GM23338 (cell line): ENCODE measurements around the gene TMEM270. TPM values are rescaled to one million over a fixed set of nuclear protein-coding genes. Genes with fewer than 3 reads are reported as not detected.

Experiments
- ATAC-seq: fragments of 200-7000 bp; cut with Tn5 transposase; 3 replicates; pipeline ENCODE4 v1.9.1; 2020
- DNase-seq: peaks from one replicate; pipeline ENCODE4 v3.0.0-alpha.2; 2015; ENCODE audit warnings: low spot score
- H2AFZ ChIP-seq: fragments of 200-600 bp; sonication (generic); 2 replicates; pipeline ENCODE4 v1.8.0; 2016; ENCODE audit warnings: antibody characterized with exemption, mild to moderate bottlenecking, moderate library complexity
- H3F3A ChIP-seq: fragments of 200-600 bp; sonication (generic); replicated peaks from 2 replicates; pipeline ENCODE4 v1.8.0; 2017; ENCODE audit warnings: antibody characterized with exemption, mixed run types, low read depth
- H3K27ac ChIP-seq: fragments of 200-600 bp; sonication (generic); 2 replicates; pipeline ENCODE4 v1.6.1; 2016; ENCODE audit warnings: low read depth
- H3K27me3 ChIP-seq: fragments of 200-600 bp; sonication (generic); 2 replicates; pipeline ENCODE4 v1.8.0; 2016; ENCODE audit warnings: mild to moderate bottlenecking, mixed run types, moderate library complexity; ENCODE audit not compliant: insufficient read depth
- H3K36me3 ChIP-seq: fragments of 200-600 bp; sonication (generic); 2 replicates; pipeline ENCODE4 v1.8.0; 2016; ENCODE audit warnings: mild to moderate bottlenecking; ENCODE audit not compliant: insufficient read depth
- H3K4me1 ChIP-seq: fragments of 200-600 bp; sonication (generic); 2 replicates; pipeline ENCODE4 v1.8.0; 2016; ENCODE audit warnings: mild to moderate bottlenecking, moderate library complexity; ENCODE audit not compliant: insufficient read depth
- H3K4me2 ChIP-seq: fragments of 200-600 bp; sonication (generic); 2 replicates; pipeline ENCODE4 v1.7.1; 2017; ENCODE audit warnings: mixed run types
- H3K4me3 ChIP-seq: fragments of 200-600 bp; sonication (generic); 2 replicates; pipeline ENCODE4 v1.6.1; 2016; ENCODE audit warnings: mixed run types
- H3K79me2 ChIP-seq: fragments of 200-600 bp; sonication (generic); replicated peaks from 2 replicates; pipeline ENCODE4 v1.8.0; 2017; ENCODE audit warnings: mild to moderate bottlenecking; ENCODE audit not compliant: insufficient read depth
- H3K9me2 ChIP-seq: fragments of 200-600 bp; sonication (generic); 2 replicates; pipeline ENCODE4 v1.8.0; 2017; ENCODE audit not compliant: insufficient read depth
- H4K20me1 ChIP-seq: fragments of 200-600 bp; sonication (generic); replicated peaks from 2 replicates; pipeline ENCODE4 v1.8.0; 2017; ENCODE audit warnings: mild to moderate bottlenecking; ENCODE audit not compliant: insufficient read depth
- H3K27ac Mint-ChIP-seq: 2 replicates; pipeline ENCODE4 v1.8.0; 2020; ENCODE audit warnings: inconsistent platforms, mild to moderate bottlenecking, moderate library complexity, mixed read lengths
- H3K27me3 Mint-ChIP-seq: 3 replicates; pipeline ENCODE4 v1.8.0; 2022; ENCODE audit warnings: low read depth, mild to moderate bottlenecking, moderate library complexity, mixed read lengths, inconsistent platforms; ENCODE audit not compliant: insufficient read depth, poor library complexity
- H3K36me3 Mint-ChIP-seq: 3 replicates; pipeline ENCODE4 v1.8.0; 2021; ENCODE audit warnings: low read depth, mild to moderate bottlenecking, inconsistent platforms, moderate library complexity, mixed read lengths
- H3K4me1 Mint-ChIP-seq: 3 replicates; pipeline ENCODE4 v1.8.0; 2020; ENCODE audit warnings: mild to moderate bottlenecking, inconsistent platforms, mixed read lengths
- H3K4me3 Mint-ChIP-seq: 3 replicates; pipeline ENCODE4 v1.8.0; 2021; ENCODE audit warnings: moderate library complexity, mild to moderate bottlenecking, inconsistent platforms, mixed read lengths
- H3K9me3 Mint-ChIP-seq: 3 replicates; pipeline ENCODE4 v1.8.0; 2020; ENCODE audit warnings: moderate library complexity, mild to moderate bottlenecking, inconsistent platforms, mixed read lengths
- CREB1 ChIP-seq: fragments of 250-450 bp; sonication (Bioruptor Pico); IDR thresholded peaks from 2 replicates; pipeline ENCODE4 v1.5.0; 2020; ENCODE audit warnings: low read depth, mild to moderate bottlenecking, moderate library complexity
- EZH2 ChIP-seq: fragments of 200-600 bp; sonication (generic); IDR thresholded peaks from one replicate; pipeline ENCODE4 v1.8.0; 2017; ENCODE audit warnings: antibody characterized with exemption, mild to moderate bottlenecking, low read depth; ENCODE audit not compliant: unreplicated experiment
- EZH2phosphoT487 ChIP-seq: fragments of 200-600 bp; sonication (generic); IDR thresholded peaks from one replicate; pipeline ENCODE4 v1.8.1; 2018; ENCODE audit warnings: antibody characterized with exemption; ENCODE audit not compliant: unreplicated experiment
- JUNB ChIP-seq: IDR thresholded peaks from one replicate; pipeline ENCODE4 v1.6.1; 2016; ENCODE audit warnings: antibody characterized with exemption; ENCODE audit not compliant: unreplicated experiment
- polyA plus RNA-seq: library from polyadenylated mRNA; unstranded; fragments of >200 nt; fragmentation: Nextera tagmentation; extraction: Ambion mirVana; gene quantifications from 2 replicates; pipeline ENCODE4 v1.2.1, GENCODE V29; 2016
- total RNA-seq: library from RNA; depleted of rRNA; stranded (reverse); fragments of >200 nt; shearing (Covaris generic); gene quantifications from 2 replicates; pipeline ENCODE4 v1.2.3, GENCODE V29; 2014
- TF ChIP-seq, protein P1 (sequence below): IDR thresholded peaks from one replicate; pipeline ENCODE4 v1.6.1; 2018; ENCODE audit warnings: antibody characterized with exemption; ENCODE audit not compliant: unreplicated experiment
- TF ChIP-seq, protein P2 (sequence below): IDR thresholded peaks from 2 replicates; pipeline ENCODE4 v1.6.1; 2016; ENCODE audit warnings: antibody characterized with exemption
- TF ChIP-seq, protein P3 (sequence below), 2 experiments: fragments of 200-600 bp in 1 of 2; sonication (generic) in 1 of 2; conservative IDR thresholded peaks; 2 replicates each; pipeline versions ENCODE4 v1.5.1 to v1.6.1; 2016 to 2017; ENCODE audit warnings: antibody characterized with exemption in 2 of 2, low read depth in 2 of 2, mild to moderate bottlenecking in 2 of 2, moderate library complexity in 1 of 2

The TMEM270 gene
- total and polyA plus RNA-seq, 2 experiments from 2014 or later: not detected

DNA sequence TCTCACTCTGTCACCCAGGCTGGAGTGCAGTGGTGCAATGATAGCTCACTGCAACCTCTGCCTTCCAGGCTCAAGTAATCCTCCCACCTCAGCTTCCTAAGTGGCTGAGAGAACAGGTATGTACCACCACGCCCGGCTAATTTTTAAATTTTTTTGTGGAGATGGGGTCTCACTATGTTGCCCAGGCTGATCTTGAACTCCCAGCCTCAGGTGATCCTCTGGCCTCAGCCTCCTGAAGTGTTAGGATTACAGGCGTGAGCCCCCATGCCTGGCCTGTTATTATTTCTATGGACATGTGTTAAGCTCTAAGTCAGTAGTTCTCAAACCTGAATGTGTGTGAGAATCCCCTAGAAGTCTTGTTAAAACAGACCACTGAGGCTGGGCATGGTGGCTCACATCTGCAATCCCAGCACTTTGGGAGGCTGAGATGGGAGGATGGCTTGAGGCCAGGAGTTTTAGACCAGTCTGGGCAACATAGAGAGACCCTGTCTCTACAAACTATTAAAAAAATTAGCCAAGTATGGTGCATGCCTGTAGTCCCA, 24.5 kb downstream of the TMEM270 start (continued):
- TF ChIP-seq, protein P1, sequence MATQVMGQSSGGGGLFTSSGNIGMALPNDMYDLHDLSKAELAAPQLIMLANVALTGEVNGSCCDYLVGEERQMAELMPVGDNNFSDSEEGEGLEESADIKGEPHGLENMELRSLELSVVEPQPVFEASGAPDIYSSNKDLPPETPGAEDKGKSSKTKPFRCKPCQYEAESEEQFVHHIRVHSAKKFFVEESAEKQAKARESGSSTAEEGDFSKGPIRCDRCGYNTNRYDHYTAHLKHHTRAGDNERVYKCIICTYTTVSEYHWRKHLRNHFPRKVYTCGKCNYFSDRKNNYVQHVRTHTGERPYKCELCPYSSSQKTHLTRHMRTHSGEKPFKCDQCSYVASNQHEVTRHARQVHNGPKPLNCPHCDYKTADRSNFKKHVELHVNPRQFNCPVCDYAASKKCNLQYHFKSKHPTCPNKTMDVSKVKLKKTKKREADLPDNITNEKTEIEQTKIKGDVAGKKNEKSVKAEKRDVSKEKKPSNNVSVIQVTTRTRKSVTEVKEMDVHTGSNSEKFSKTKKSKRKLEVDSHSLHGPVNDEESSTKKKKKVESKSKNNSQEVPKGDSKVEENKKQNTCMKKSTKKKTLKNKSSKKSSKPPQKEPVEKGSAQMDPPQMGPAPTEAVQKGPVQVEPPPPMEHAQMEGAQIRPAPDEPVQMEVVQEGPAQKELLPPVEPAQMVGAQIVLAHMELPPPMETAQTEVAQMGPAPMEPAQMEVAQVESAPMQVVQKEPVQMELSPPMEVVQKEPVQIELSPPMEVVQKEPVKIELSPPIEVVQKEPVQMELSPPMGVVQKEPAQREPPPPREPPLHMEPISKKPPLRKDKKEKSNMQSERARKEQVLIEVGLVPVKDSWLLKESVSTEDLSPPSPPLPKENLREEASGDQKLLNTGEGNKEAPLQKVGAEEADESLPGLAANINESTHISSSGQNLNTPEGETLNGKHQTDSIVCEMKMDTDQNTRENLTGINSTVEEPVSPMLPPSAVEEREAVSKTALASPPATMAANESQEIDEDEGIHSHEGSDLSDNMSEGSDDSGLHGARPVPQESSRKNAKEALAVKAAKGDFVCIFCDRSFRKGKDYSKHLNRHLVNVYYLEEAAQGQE: no peak

DNA sequence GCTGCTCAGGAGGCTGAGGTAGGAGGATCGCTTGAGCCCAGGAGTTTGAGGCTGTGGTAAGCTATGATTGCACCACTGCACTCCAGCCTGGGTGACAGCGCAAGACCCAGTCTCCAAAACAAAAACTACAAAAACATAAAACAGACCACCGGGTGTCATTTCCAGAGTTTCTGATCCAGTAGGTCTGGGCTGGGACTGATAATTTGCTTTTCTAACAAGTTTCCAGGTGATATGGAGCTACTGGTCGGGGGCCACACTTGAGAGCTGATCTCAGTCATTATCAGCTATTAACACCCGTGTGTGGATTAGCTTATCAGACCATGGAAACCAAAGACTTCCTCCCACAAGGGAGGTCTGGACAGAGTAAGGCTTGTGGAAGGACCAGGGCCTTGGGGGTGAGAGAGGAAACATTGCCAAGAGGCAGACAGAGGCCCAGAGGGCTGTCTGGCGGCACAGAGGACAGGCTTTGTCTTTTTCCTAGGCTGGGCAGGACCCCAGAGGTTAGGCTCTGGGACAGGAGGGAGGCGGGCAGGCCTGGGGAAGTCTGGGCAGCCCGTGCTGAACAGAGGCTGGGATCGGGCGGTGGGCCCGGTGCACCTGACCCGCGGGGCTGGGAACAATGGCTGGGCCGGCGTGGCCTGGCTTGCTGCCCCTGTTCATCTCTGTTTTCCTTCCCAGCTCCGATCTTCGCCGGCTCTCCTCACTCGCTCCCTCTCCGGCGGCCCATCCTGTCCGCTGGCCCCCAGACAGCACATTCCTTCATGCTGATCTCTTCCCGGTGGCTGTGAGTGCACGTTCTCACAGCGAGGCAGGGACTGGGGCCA, 25.2 kb downstream of the TMEM270 start:
- Mint-ChIP-seq H3K4me1 (no peaks in the 10 kb centered on the region; the same call in 2 of the 3 replicates), H3K36me3 (no peaks in the 10 kb centered on the region), H3K9me3 (no peaks in the 10 kb centered on the region), H3K27ac (no peak overlapping the region), H3K27me3 (peaks cover 4% of the 10 kb centered on the region), H3K4me3 (no peak overlapping the region)
- Histone ChIP-seq H3K4me1 (no peaks in the 10 kb centered on the region), H3K27ac (no peak overlapping the region), H3K4me2 (no peak overlapping the region), H3K4me3 (no peak overlapping the region), H3K79me2 (no peaks in the 10 kb centered on the region), H3K9me2 (no peaks in the 10 kb centered on the region), H3F3A (no peaks in the 10 kb centered on the region), H2AFZ (peak overlapping the region; percentile 96), H3K36me3 (no peaks in the 10 kb centered on the region), H3K27me3 (no peaks in the 10 kb centered on the region), H4K20me1 (no peaks in the 10 kb centered on the region)
- peak; percentile 47 for DNase-seq
- ATAC-seq: peak; percentile 72
- TF ChIP-seq JUNB (no peak), EZH2phosphoT487 (no peak), EZH2 (no peak), CREB1 (CRISPR knock-in tag) (no peak)
- TF ChIP-seq, protein P2, sequence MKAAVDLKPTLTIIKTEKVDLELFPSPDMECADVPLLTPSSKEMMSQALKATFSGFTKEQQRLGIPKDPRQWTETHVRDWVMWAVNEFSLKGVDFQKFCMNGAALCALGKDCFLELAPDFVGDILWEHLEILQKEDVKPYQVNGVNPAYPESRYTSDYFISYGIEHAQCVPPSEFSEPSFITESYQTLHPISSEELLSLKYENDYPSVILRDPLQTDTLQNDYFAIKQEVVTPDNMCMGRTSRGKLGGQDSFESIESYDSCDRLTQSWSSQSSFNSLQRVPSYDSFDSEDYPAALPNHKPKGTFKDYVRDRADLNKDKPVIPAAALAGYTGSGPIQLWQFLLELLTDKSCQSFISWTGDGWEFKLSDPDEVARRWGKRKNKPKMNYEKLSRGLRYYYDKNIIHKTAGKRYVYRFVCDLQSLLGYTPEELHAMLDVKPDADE: no peak
- TF ChIP-seq, protein P1: no peak
- TF ChIP-seq, protein P3, sequence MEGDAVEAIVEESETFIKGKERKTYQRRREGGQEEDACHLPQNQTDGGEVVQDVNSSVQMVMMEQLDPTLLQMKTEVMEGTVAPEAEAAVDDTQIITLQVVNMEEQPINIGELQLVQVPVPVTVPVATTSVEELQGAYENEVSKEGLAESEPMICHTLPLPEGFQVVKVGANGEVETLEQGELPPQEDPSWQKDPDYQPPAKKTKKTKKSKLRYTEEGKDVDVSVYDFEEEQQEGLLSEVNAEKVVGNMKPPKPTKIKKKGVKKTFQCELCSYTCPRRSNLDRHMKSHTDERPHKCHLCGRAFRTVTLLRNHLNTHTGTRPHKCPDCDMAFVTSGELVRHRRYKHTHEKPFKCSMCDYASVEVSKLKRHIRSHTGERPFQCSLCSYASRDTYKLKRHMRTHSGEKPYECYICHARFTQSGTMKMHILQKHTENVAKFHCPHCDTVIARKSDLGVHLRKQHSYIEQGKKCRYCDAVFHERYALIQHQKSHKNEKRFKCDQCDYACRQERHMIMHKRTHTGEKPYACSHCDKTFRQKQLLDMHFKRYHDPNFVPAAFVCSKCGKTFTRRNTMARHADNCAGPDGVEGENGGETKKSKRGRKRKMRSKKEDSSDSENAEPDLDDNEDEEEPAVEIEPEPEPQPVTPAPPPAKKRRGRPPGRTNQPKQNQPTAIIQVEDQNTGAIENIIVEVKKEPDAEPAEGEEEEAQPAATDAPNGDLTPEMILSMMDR (conservative IDR thresholded peaks at IDR 0.05; ENCODE audit: low read depth in 2 of 2): no peak
